Stromal cell of bone marrow (primary cell): ENCODE results near the gene GLRX3.

Experiments used
- DNase-seq: peaks from one replicate; pipeline ENCODE4 v3.0.0-alpha.2; 2012; ENCODE audit warnings: low read depth

GLRX3 gene

GRCh38 chr10:130137659-130138478 lies 1.7 kb downstream of the GLRX3 start:
- DNase-seq = no peak

GRCh38 chr10:130138479-130138866 lies 2.3 kb downstream of the GLRX3 start:
- peak; percentile 50 for DNase-seq

DNA sequence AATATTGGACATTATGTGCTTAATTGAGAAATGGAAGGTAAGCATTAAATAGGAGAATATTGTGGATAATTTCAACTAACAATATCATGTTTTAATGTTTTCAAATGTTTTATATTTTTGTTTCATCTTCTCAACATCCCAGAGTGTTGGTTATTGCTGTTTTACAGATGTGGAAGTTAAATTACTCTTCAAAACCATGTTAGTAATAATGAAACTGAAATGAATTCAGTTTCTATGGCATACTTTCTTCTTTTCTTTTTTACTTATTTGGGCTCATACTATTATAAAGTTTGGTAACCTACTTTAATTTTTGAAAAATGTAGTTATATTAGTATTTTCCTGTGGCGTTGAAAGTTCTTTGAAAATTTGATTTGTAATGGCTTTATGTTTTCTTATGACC lies 4.2 kb downstream of the GLRX3 start:
- DNase-seq = no peak

DNA sequence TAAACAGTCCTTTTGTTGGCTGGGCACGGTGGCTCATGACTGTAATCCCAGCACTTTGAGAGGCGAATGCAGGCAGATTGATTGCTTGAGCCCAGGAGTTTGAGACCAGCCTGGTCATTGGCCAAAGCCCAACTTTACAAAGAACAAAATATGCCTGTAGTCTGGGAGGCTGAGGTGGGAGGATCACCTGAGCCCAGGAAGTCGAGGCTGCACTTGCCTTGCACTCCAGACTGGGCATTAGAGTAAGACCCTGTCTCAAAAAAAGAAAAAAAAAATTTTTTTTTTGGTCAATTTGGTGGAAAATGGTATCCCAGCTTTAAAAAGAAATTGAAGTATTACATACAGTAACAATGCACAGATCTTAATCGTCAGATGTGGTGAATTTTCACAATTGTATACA lies 4.8 kb downstream of the GLRX3 start:
- DNase-seq = no peak

DNA sequence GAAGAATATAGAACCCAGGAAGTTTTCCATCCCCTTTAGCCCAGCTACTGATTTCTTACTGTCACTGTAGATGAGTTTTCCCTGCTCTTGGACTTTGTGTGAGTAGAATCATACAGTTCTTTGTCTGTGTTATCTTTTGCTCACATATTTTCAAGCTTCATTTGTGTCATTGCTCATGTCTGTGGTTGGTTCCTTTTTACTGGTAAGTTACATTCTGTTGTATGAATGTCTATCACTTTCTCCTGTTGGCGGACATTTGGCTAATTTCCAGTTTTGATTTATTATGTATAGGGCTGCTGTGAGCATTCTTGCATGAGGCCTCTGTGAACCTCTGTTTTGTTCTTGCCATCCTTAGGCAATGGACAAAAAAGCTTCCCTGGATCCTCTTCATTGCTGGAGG lies 5.3 kb downstream of the GLRX3 start:
- no peak for DNase-seq

DNA sequence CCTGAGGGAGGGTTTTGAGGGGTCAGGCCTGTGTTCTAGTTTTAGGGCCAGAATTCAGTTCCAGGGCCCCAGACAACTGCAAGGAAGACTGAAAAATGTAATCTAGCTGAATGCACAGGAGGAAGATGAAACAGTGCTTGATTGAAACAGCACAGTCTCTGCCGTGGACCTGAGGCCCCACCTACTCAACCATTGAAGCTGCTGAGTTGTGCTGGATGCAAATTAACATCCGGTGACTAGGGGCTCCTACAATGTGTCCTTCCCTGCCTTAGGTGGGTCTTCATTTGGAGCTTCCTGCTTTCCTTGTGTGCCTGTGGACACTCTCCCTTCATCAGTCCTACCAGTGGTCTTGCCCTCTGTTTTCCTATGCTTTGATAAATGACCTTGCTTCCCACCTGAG lies 5.7 kb downstream of the GLRX3 start:
- no peak for DNase-seq

- DNase-seq = no peak
Observed at GRCh38 chr10:130146042-130146441, 9.9 kb downstream of the GLRX3 start.

- no peak for DNase-seq
Observed at GRCh38 chr10:130159192-130159794, 23.1 kb downstream of the GLRX3 start.

- no peak for DNase-seq
Observed at GRCh38 chr10:130160775-130161174, 24.6 kb downstream of the GLRX3 start.

- no peak for DNase-seq
Observed at GRCh38 chr10:130161331-130161730, 25.1 kb downstream of the GLRX3 start.

DNA sequence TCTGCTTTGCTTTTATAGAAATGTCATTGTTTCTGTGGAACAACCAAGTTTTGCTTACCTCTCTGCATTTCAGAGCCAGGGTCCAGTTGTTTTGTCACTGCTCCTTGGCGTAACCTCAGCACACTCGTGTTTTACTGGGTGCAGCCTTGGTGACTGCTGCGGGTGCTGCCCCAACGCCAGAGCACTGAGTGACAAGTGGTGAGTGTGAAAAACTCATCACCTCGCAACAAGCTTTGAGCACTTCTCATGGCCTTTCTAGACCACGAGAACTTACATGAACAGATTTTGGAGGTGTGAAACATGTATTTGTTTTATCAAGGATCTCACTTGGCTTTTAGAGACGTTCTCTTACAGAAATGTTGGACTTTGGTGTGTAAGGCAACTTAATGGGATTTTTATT lies 31.0 kb downstream of the GLRX3 start:
- no peak for DNase-seq

DNA sequence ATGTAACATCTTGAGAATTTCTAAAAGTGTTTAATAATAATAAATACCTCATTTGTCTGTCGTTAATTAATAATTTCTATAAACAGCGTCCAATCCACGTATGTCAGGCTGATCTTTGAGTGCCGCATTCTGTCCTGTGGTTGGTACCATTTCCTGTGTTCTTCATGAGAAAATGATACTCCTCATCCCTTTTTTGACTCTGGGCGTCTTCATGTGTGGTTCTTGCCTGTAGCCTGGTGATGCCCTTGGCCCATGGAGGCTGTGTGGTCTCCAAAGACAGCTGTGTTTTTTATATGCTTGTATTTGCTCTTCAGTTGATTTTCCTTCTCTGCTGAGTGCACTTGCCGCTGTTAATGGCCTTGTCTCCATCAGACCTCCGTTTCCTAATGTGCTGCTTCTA lies 31.5 kb downstream of the GLRX3 start:
- DNase-seq = no peak

GRCh38 chr10:130169136-130169859 lies 33.1 kb downstream of the GLRX3 start:
- DNase-seq = peak; percentile 62

- no peak for DNase-seq
Observed at GRCh38 chr10:130171196-130171595, 35.0 kb downstream of the GLRX3 start.

DNA sequence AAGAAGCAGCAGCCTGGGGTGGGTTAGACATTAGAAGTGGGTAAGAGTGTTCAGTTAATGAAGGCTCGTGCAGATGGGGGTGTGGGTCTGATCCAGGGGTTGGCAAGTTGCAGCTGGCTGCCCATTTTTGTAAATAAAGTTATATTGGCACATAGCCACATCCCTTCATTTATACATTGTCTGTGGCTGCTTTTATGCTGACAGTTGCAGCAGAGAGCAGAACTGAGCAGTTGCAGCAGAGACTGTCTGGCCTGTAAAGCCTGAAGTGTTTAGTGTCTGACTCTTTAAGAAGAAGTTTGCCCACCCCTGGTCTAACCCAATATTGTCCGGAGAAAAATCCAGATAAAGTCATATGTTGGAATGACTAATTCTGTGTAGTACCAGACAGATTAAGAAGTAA lies 38.1 kb downstream of the GLRX3 start:
- no peak for DNase-seq

GRCh38 chr10:130175074-130175473 lies 38.9 kb downstream of the GLRX3 start:
- no peak for DNase-seq

DNA sequence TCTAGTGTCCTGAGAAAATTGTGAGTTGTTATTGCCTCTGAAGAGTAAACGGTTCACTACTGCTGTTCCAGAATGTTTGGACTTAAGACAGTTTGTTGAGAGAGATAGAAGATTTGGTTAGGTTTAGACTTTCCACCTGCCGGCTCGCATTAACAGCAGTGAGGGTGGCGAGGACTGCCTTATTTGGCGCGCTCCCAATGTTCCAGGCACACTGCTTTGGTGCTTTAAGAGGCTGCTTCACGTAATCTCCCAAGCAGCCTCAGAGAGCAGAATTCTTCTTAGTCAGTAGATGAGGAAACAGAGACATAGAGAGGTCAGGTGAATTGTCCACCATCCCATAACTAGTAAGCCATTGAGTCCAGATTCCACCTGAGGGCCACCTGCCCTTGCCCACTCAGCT lies 41.1 kb downstream of the GLRX3 start:
- DNase-seq = no peak

DNA sequence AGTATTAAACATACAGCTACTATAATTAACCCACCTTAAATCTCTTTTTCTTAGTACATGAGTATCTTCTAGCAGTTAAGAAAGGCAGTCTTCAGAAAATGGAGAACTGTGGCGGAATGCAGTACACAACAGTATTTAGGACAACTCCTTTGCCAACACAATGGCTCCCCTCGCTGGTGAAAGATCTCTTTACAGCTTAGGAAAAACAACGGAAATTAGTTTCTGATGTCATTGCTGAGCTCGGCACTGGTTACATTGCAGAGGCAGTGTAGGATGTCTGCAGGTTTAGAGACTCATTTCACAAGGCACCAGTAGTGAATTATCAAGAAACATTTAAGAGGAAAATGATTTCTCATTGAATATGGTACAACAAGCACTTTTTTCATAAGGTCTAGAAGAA lies 43.4 kb downstream of the GLRX3 start:
- DNase-seq = peak; percentile 62

GRCh38 chr10:130180416-130180815 lies 44.2 kb downstream of the GLRX3 start:
- no peak for DNase-seq

DNA sequence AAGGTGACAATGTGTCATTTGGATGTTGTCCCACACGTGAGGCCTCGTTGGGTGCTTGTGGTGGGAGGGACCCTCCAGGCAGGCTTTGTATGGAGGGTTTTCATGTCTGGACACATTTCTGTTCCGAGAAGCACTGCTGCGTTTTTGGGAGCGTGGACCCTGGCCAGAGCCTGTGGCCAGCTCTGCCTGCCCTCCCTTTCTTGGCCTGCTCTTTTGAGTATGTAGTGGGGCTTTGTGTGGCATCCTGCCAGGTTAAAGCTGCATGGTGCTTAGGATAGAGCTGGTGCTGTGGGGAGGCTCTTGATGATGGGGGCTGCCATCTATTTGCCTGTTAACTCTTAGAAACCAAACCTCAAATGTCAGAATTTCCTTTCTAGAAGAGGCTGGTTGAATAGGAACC lies 45.7 kb downstream of the GLRX3 start:
- DNase-seq = no peak

GRCh38 chr10:130185591-130185990 lies 49.4 kb downstream of the GLRX3 start:
- DNase-seq = no peak

DNA sequence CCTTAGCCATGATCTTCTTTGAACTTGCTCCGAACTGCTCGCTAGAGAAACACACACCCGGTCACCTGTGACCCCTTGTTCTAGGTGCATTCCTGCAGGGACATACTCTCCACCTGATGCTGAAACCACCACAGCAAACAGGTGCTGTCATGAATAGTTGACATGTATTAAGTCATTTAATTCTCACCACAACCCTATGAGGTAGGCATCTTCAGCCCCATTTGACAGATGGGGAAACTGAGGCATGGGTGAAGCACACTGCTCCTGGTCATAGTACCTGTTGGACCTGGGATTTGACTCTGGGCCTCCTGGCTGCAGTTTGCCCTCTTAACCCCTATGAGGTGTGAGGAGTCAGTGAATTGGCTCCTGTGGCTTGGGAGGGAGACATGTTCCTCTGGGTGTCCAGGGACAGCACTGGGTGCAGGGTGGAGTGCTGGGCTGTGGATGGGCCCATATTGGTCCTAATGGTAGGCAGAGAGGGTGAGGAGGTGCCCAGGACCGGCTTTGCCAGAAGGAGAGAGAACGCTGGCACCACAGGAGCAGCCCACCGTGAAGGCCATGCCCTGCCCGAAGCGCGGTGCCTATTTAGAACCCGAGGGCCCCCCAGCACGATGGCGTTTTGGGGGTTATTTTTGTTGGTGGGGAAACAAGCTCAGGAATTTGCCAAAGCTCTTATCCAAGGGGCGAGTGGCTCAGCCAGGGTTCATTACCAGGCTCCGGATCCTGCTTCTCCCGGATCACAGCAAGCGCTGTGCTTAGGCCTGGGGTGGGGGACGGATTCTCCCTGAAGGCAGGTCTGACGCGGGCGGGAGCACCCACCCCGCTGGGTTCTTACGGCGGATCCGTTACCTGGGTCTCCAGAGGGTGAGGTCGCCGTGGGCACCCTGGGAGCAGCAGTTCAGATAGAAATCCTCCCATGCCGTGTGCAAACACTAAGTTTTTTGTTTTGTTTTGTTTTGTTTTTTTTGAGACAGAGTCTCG lies 52.3 kb downstream of the GLRX3 start:
- DNase-seq = no peak
